ENCODE results near the gene ASMTL.
A peak's percentile ranks its signal among the peaks of the same experiment; 100 is the strongest.
"Not testable (repeated sequence)": the region's sequence is repeated elsewhere in the genome, so short reads cannot be mapped to it uniquely, and the experiment has no call there.

ASMTL gene

DNA sequence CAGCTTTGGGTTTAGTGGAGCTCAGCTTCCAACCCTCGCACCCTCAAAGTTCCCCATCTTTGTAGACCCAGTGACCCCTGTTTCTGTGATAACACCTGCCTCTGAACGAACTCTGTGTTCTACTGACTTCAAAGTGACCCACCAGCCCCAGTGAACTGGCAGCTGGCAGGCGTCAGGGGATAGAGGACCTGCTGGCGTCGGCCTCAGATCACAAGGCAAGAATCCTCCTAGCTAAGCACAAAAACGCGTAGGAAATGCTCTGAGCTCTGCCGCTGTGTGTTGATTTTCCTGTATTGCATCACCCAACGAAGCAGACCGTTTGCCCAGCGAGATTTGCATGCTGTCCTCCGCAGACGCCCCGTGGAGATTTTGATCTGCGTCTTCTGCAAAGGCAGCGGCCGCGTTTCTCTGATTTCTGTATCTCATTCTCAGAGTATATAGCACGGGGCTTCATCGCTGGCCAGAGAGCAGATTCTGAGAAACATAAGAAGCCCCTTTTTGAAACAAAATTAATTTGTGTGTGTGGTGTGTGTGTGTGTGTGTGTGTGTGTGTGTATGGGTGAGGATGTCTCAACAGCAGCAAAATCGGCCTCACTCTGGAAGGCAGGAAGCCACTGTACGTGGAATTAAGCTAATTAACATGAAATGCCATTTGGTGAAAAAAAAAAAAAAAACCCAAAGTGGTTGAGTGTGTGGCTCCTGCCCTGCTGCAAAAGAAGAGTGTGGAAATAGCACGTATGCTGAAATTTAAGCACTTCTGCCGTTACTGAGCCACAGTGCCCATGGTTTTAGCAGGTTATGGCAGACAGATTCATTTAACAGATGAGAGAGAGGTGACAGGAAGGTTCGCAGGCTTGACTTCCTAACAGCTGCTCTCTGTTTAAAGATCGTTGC, 29.2 kb upstream of the ASMTL start:
- DNase-seq = peak; percentile 78 to 82

- no peak for DNase-seq
Observed at GRCh38 chrX:1480082-1480785, 27.5 kb upstream of the ASMTL start.

GRCh38 chrX:1477801-1478458, 25.2 kb upstream of the ASMTL start:
- DNase-seq = no peak

GRCh38 chrX:1477229-1477628, 24.5 kb upstream of the ASMTL start:
- DNase-seq = no peak

GRCh38 chrX:1476682-1477081, 24.0 kb upstream of the ASMTL start:
- DNase-seq = no peak

GRCh38 chrX:1475881-1476280, 23.2 kb upstream of the ASMTL start:
- DNase-seq = no peak

GRCh38 chrX:1475481-1475880, 22.8 kb upstream of the ASMTL start:
- no peak for DNase-seq

- DNase-seq = not testable (repeated sequence)
Observed at GRCh38 chrX:1474593-1474992, 21.9 kb upstream of the ASMTL start.

DNA sequence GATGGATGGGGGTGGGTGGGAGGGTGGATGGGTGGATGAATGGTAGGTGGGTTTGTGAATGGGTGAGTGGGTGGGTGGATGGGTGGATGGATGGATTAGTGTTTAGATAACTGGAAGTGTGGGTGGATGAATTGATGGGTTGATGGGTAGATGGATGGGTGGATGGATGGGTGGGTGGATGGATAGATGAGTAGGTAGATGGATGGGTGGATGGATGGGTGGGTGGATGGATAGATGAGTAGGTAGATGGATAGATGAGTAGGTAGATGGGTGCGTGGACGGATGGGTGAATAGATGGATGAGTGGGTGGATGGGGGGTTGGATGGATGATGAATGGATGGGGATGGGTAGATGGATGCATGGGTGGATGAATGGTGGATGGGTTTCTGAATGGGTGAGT, 20.3 kb upstream of the ASMTL start:
- no peak for DNase-seq

- peak; percentile 71 to 81 for DNase-seq
Observed at GRCh38 chrX:1468250-1468772, 15.6 kb upstream of the ASMTL start.

- DNase-seq = peak; percentile 58 to 68
Observed at GRCh38 chrX:1466971-1467561, 14.4 kb upstream of the ASMTL start.

DNA sequence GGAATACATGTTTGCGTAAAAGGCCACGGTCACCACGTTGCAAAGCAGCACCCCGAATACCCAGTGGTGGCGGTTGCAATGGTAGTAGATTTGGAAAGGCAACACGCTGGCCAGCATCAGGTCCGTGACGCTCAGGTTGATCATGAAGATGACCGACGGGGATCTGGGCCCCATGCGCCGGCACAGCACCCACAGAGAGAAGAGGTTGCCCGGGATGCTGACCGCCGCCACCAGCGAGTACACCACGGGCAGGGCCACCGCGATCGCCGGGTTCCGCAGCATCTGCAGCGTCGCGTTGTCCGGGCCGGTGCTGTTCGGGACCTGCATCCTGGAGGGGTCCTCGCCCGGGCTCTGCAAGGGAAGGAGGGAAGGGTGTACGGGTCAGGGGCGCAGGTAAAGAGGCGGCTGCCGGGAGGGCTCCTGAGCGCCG, 13.5 kb upstream of the ASMTL start:
- peak in 1 of 2 donors; percentile 0 for DNase-seq

DNA sequence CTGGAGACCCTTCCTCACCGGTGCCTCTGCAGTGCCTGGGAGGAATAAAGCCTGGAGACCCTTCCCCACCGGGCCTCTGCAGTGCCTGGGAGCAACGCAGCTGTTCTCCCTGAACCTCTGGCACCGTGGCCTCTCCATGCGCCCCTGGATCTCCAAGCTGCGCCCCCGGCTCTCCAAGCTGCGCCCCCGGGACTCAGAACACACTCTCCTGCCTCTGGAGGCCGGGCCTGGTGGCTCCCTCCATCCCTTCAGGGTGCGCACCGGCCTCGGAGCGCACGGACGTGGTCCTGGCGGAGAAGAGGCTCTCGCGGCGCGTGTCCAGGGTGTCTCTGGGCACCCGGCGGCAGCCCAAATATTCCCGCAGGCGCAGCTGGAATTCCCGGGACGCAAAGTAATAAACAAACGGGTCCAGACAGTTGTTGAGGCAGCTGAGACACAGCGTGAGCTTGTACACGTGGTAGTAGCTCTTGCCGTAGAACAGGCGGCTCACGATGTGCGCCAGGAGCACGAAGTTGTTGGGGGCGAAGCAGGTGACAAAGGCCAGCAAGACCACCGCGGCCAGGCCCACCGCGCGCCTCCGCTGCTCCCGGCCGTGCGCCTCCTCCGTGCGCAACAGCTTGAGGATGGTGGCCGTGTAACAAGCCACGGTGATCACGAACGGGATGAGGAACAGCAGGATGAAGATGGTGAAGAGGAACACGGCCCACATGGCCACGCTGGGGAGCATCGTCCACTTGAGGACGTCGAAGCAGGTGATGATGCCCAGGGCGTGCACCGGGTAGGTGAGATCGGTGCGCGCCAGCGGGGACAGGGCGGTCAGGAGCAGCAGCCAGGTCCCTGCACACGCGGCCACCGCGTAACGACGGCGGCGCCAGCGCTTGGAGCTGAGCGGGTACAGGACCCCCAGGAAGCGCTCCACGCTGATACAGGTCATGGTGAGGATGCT, 12.8 kb upstream of the ASMTL start:
- peak in 1 of 2 donors; percentile 1 for DNase-seq

DNA sequence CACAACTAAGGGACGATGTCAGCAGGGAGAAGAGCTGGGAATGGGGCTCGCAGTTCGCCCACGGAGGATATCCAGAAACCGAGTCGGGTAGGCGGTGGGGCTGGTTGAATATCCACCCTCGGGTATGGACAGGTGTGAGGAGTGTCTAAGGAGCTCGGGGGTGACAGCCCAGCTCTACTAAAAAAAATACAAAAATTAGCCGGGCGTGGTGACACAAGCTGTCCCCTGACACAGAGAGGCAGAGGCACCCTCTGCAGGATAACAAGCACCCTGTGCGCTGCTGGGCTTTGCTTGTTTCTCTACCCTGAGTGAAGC, 12.2 kb upstream of the ASMTL start:
- DNase-seq = no peak

DNA sequence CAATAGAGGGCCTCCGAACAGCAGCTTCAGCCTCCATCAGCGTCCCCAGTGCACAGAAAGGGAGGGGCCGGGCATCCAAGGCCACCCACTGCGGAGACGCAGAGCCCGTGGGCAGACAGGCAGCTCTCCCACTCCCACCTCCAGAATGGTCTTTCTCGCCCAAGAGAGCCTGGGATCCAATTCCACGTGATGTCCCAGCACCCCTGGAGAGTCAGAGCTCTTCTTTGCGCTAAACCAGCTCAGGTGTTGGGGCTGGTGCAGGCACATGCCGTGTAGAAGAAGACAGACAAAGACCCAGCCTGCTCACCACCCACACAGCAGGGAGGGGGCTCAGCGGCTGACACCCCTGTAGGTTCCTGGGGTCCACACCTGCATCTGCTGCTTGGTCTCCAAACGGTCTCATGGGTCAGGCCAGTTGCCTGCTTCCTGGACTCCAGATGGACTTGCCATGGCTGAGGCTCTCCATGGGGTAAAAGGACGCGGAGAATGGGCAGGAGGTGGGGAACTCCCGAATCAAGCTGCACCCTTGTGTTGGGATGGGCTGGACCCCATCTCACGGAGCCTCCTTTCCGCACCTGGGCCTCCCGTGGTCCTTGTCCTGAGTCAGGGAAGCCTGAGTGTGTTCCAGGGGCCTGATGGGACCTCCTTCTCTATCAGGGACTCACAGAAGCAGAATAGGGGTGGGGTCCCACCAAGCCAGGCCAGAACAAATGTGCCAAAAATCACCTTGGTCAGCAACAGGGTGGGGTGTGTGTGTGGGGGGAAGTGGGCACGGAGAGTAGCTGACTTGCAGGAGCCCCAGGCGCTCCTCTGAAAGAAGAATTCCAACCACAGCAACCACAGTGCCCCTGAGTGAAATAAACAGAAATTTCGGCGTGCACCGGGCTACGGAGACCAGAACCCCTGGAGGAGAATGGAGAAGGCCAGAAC, 11.6 kb upstream of the ASMTL start:
- peak; percentile 13 to 49 for DNase-seq

- DNase-seq = peak in 1 of 2 donors; percentile 0
Observed at GRCh38 chrX:1463581-1463980, 10.9 kb upstream of the ASMTL start.

DNA sequence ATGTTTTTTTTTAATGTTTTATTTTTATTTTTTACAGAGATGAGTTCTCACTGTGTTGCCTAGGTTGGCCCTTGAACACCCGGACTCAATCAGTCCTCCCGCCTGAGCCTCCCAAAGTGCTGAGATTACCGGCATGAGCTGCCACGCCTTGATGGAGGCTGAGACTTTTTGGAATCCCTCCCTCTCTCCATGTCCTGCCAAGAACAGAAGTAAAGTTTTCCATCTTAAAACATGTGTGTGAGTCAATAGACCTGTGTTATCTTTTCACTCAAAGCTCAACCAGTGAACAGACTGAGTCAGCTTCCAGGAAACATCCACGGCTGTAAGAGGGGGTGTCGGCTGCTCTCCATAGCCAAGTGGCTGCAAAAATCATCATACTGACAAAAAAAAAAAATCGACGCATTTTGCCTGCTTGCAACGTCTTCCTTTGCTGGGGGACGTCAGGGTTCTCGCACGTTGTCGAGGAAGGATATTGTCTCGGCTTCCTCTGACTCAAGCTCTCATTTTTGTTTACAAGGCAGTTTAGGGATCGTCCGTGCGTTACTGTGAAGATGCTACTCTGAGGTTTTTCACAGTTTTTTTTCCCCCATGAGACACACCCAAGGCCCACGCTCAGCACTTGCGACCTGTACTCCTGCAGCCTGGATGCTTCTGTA, 10.0 kb upstream of the ASMTL start:
- DNase-seq = peak; percentile 81 to 89

GRCh38 chrX:1462110-1462509, 9.4 kb upstream of the ASMTL start:
- DNase-seq = no peak

GRCh38 chrX:1455948-1456280, 3.2 kb upstream of the ASMTL start:
- DNase-seq = no peak
